Lower leg skin (tissue), 4 donors: ENCODE measurements around the gene ASB5. TPM values are rescaled to one million over a fixed set of nuclear protein-coding genes. Genes with fewer than 3 reads are reported as not detected.

Experiments used
- total RNA-seq, 4 donors: library from RNA; depleted of rRNA; stranded (reverse); fragments of >200 nt; gene quantifications; one replicate each; pipeline ENCODE4 v1.1.0, GENCODE V29; 2016

ASB5 gene
- total RNA-seq, 4 donors from 2014 or later, result 0.07 TPM; not detected in 3

Other genes starting within 250 kb of the ASB5 start
- gene WDR17, start 203.4 kb downstream of the ASB5 start, total RNA-seq, result under 1 TPM in 3 of 4 donors, not detected in 1; 0.13 to 0.58 (median 0.32) TPM
- gene SPATA4, start 73.6 kb downstream of the ASB5 start, total RNA-seq, result not detected
- 10 to 100 TPM; 39.8 to 54.5 (median 44.3) TPM for gene SPCS3, start 50.7 kb upstream of the ASB5 start, total RNA-seq